ENCODE results near the gene PJVK.
"Not testable (repeated sequence)": the region's sequence is repeated elsewhere in the genome, so short reads cannot be mapped to it uniquely, and the experiment has no call there.

Gene PJVK, protein sequence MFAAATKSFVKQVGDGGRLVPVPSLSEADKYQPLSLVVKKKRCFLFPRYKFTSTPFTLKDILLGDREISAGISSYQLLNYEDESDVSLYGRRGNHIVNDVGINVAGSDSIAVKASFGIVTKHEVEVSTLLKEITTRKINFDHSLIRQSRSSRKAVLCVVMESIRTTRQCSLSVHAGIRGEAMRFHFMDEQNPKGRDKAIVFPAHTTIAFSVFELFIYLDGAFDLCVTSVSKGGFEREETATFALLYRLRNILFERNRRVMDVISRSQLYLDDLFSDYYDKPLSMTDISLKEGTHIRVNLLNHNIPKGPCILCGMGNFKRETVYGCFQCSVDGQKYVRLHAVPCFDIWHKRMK

DNA sequence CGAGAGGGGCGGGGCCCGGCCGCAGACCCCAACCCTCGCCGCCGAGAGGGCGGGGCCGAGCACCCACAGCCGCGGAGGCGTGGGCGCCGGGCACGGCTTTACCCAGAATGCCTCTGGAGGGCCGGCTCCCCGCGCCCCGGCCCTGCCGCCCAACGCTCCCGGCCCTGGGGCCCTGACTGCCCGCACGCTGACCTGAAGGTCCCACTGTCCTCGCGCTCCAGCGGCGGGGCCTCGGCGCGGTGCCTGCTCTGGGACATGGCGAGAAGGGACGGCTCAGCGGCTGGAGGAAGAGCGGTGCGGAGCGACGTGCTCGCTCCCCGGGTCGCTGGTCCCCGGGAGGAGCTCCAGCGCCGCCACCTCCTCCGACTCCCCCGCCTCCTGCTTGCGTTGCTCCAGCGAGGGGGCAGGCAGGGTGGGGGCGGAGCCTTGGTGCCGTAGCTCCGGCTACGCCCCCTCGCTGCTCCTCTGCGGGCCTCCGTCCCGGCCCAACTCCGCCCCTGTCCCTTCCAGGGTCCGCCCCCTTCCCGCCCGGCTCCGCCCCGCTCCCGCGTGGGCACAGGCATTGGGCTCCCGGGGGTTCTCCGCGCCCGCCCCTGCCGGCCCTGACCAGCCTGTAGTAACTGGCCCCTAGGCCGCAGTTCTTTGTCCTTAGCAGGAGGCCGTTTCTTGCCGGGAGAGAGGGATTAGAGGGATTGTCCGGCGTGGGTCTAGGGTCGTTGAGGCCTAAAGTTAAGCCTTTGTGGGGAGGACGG, at the start of gene PJVK, which contains the start of gene PRKRA:
Gene PJVK, plus strand, starts transcription at position 605 of the 752 bp plus-strand sequence. CDS start 2,032 bp downstream, outside the sequence.
Gene PRKRA, minus strand, starts transcription at position 402 of the 752 bp plus-strand sequence. Its CDS starts 145 bp downstream, at position 257.
- peak; percentile 82 to 93 for DNase-seq

DNA sequence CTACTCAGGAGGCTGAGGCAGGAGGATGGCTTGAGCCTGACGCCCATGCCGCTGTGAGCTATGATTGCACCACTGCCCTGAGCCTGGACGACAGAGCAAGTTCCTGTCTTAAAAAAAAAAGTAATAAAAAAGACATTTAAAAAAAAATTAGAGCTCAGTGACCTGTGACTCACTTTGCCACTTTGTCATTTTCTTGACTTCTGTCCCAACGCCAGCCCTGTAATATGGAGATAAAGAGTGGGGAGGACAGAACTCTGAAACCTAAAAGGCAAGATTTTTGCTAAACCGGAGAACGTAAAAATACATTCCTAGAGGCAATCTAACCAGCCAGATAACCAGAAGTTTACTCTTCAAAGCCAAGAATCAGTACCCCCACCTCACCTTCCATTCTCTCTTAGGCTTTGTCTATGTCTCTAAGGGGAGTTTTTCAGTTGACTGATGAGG, 49.2 kb upstream of the PJVK start:
- DNase-seq = no peak

DNA sequence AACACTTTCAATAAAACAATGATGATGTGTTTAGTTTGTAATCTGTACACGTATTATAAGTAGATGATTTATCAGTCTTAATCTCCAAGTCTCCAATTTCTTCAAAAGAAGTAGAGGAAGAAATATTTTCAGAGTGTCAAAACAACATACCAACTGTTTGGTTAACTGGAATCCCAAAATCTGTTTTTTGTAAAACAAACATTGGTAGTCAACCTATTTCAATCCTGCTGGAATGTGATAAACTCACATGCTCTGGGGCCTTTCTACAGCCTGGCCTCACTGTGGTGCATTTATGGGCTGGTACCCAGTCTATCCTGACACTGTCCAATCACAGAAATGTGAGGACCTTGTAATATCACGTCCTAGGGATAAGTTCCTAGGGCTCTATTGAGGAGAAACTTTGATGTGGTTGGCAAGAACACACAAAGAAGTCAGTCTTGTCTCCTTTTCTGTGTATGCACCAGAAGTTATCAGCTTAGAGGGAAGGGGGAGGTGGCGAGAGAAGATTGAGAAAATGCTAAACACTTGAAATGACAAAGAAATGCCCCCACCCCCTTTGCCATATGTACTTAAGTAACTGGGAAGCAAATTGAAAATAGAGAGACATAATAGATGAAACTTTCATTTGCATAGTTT, 47.4 kb upstream of the PJVK start:
- DNase-seq = no peak

DNA sequence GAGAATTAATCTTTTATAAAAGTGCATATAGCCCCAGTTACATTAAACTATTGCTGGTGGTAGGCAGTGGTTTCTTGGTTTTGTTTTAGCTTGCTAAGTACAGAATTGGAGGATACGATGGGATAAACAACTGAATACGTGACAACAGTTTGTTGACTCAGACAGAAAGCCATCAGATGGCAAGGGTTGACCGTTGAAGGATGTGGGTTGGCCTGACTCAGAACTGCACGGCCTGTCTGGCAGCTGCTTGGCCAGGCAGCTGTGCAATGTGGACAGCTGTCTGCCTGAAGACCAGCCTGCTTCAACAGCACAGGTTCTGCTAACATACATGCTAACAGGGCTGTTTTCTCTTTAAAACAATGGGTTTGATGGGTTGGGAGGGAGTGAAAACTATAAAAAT, 46.8 kb upstream of the PJVK start:
- DNase-seq = peak in 1 of 2 experiments; percentile 32

DNA sequence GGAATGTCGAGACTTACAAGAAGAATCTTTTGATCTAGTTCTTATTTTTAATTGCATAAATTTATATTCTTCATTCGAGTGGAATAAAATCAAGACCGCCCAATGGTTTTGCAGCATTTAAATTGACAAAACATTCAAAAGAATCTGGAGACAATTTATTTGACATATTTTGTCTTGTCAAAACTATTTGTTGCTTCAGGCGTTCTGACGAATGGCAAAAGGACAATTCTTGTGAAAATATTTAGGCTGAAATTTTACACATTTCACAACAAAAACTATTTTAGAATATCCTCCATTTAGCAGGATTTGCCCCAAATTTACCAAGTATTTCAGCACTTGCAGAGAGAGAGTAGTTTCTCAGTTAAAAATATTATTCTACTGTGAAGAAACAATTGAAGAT, 41.9 kb upstream of the PJVK start:
- no peak for DNase-seq

DNA sequence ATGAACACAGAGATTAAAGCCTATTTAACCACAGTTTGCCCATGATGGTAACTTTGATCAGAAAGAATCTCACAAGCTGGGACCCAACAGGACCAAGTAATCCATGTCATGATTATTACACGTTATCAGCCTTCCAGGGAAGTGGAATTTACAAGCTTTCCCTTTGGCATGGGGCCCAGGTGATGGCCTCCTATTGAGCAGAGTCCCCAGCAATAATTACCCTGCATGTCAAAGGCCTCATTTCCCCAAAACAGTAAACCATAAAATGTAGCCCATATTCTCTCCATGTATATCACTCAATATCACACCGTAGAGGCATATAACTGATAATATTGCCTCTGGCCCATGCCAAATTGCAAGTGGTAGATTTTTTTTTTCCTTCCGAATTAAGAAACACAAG, 39.1 kb upstream of the PJVK start:
- DNase-seq = no peak

DNA sequence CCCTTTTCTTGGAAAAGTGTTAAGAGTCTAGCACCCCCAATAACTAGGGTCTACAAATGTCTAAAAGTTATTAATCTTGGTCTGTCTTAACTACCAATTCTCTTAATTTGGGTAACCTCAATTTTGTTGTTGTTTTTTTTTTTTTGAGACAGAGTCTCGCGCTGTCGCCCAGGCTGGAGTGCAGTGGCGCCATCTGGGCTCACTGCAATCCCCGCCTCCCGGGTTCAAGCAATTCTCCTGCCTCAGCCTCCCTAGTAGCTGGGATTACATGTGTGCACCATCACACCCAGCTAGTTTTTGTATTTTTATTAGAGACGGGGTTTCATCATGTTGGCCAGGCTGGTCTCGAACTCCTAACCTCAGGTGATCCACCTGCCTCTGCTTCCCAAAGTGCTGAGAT, 38.7 kb upstream of the PJVK start:
- DNase-seq = not testable (repeated sequence)

DNA sequence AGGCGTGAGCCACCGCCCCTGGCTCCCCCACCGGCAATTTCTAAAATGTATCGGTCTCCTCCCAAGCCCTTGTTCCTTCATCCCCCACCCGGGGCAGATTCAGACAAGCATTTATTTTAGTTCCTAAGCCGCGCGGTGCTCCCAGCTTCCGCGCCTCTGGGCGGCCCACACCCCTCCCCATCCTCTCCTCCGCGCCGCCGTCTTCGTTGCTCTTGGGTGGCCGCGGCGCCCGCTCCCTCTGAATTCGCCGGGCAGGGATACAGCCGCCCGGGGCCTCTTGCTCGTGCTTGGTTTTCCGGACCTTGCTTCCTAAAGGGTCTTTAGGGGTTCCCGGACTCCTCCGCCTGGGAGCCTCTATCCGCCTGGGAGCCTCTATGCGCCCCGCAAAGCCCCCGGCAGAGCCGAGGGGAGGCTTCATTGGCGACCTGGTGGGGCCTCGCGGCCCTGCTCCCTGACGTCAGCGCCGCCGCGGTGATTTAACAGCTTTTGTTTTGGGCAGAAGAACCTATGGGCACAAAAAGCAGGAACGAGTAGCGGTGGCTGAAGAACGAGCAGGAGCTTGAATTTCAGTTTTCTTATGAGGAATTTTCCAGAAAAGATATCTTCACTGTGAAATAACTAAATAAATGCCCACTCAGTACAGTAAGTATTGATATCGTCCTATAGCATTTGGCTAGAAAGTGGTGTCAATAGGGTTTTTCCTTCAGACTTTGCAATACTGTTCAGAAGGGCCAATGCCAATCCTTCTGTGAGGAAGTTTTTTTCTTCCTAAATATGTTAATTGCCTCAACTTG, 37.5 kb upstream of the PJVK start:
- no peak for DNase-seq

DNA sequence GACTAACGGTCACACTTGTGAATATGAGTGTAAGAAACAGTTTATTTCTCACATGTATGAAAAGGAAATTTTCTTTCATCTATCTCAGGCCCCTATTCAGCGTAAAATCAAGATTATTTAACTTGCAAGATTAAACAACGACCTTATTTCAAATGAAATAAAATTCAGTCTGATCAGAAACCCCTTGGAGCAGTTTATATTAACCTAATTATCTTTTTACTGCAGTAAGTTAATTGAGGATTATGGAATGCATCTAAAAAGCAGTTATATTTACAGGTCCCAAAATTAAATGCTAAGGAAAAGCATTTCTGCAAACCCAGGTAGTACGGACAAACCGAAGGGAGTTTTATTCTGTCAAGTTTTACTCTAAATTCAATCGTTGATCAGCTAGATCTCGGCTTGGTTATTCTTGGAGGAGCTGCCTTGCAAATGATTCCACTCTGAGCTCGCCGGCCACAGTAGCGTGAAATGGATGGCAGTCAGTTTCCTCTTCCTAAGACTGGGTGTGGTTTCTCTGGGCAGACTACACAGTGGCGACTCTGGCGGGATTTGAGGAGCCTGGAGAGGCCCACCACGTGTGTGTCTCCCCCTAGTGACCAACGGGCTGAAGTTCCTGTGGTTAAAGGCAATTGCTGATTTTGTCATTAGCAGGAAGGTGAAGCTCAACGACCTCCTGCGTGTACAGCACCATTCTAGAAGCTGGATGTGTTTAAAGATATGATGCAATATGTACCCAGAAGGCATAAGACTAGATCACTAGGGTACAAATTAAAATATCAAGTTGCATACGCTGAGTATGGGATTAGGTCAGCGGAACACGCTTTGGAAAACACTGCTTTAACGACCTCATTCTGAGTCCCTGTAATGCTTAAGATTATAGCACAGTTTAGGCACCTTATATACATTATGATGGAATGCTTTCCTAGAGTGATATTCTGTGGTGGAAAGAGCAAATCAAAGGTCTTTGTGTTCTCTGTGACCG, 36.6 kb upstream of the PJVK start:
- DNase-seq = peak; percentile 52 to 69

DNA sequence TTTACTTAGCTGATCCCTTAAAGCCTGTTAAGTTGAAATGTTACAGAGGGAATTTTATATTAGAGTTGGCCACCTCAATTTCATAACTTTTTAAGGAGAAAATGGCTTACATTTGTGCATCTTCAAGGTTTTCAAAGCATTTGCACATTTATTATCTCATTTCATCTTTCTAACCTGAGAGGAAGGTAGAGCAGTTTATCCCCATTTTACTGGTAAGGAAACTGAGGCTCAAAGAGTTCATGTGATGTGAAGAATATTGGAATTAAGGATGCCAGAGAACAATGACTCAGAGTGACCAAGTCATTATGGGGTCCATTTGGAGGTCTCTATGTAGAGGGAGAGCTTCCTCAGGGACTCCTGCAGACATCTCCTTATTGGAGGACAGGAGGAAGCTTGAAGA, 35.2 kb upstream of the PJVK start:
- DNase-seq = no peak

DNA sequence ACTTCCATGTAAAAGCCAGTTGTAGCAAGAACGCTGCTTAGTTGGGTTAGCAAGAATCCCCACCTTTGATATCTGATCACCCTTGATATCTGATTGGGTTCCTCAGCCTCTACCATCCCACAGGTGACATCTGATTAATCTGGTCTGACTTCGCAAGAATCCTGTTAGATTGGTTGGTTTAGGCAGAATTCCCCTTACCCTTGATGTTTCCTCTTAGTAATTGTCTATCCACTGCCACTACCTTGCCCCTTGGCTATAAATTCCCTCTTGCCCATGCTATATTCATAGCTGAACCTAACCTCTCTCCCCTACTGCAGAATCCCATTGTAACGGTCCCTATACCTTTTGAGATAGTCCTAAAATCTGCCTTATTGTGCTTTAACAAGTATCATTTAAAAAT, 33.3 kb upstream of the PJVK start:
- DNase-seq = no peak

DNA sequence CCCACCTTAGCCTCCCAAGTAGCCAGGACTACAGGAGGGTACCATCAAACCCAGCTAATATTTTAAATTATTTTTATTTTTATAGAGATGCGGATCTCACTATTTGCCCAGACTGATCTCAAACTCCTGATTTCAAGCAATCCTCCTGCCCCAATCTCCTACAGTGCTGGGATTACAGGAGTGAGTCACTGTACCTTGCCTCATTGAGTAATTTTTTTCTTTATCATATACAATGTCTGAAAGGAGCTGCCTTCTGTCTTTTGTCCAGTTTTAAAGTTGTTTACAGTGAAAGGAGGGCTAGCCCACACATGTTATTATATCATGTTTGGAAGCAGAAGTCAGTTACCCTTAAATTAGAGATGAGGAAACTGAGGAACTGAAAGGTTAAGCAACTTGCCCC, 32.8 kb upstream of the PJVK start:
- DNase-seq = no peak

DNA sequence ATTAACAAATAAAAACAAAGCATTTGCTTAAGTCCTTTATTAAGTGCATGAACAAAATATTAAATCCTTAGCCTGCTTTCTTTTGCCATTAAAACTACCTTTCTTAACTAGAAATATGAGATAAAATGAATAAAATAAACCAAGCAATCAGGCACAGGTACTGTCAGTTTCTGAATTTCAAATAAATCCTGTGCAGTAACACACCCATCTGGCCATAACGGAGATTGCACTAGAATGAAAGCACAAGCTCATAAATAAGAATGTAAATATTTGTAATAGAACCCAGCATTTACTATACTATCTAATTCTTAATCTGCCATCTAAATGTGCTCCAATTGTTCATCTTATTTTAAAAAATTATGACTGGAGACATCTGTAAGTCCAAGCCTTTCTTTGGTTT, 32.1 kb upstream of the PJVK start:
- DNase-seq = peak in 1 of 2 experiments; percentile 20

DNA sequence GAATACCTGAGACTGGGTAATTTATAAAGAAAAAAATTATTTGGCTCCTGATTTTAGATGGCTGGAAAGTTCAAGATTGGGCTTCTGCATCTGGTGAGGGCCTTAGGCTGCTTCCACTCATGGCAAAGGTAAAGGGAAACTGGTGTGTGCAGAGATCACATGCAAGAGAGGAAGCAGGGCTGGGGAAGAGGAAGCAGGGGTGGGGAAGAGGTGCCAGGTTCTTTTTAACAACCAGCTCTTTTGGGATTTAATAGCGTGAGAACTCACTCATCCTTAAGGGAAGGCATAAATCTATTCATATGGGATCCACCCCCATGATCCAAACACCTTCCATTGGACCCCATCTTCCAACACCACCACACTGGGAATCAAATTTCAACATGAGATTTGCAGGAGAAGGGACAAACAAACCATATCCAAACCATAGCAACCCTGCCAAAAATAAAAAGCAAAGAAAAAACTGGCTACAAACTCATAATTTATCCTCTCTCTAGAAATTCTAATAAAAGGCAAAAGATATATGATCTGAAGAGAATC, 30.6 kb upstream of the PJVK start:
- no peak for DNase-seq

DNA sequence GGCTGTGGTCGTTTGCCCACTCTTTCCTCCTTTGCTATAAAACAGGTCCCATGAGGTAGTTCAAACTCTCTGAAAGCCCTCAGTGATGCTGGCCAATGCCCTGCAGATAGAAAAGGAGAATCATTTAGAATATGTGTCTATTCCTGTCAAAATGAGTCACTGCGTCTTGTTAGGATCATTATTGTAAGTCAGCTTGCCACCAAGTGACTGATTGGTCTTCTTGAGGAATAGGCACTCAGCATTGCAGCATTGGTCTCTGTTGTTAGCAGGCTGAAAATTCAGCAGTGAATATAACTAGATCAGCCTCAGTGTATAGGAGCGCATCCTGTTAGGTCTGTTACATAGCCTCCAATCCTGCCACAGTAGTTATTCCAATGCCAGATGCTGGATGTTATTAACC, 29.1 kb upstream of the PJVK start:
- DNase-seq = no peak

DNA sequence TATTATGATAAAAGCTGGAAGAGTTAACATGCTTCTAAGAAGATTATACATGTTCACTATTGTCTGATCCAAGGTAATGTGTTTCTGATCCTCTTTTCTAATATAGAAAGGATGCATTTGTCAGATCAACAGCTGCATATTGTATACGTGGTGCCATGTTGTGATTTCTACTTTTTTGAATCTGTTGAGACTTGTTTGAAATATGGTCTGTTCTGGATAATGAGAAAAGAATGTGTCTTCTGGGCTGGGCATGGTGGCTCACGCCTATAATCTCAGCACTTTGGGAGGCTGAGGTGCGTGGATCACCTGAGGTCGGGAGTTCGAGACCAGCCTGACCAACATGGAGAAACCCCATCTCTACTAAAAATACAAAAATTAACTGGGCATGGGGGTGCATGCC, 27.4 kb upstream of the PJVK start:
- not testable (repeated sequence) for DNase-seq

DNA sequence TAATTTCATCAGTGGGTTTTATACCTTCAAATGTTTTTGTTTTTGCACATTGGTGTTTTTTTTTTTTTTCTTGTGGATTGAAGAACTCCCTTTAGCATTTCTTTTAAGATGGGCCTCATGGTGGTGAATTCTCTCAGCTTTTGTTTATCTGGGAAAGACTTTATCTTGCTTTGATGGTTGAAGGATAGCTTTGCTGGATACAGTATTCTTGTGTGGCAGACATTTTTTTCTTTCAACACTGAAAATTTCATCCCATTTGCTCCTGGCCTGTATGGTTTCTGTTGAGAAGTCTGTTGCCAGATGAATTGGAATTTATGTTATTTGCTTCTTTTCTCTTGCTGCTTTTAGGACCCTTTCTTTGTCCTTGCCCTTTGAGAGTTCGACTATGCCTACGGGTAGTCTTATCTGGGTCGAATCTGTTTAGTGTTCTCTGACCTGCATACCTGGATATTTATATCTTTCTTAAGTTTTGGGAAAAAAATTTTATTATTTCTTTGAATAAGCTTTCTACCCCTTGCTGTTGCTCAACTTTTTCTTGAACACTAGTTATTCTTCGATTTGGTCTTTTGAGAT, 25.8 kb upstream of the PJVK start:
- no peak for DNase-seq

DNA sequence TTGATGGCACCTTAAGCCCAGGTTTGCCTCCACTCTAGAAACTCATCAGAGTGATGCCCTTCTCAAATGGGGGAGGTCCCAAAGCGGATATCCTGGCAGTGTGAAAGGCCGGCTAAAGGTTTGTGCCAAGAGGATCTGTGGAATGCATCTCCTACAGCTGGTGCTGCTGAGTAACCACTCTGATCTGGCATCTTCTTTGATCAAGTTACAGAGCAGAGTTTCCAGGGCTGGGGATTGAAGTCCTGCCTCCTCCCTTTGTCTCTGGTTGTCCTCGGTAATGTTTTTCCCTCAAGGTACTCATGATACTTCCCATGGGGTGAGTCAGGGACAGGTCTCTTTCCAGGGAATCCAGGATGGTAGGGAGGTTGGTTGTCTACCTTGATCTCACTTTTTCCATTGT, 24.8 kb upstream of the PJVK start:
- no peak for DNase-seq

DNA sequence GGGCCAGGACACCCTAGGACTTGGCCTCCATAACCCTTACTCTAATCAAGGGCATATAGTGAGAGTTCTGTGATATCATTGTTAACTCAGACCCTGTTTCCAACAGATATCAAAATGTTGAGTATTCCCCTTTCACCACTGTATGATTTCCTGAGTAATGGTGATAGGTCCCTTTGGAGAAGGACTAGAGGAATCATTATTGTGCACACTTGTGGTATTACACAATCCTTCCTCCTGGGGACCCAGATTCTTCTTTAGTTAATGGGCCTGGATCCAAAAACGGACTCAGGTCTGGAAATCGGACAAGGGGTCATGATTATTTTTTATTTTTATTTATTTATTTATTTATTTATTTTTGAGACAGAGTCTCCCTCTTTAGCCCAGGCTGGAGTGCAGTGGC, 23.7 kb upstream of the PJVK start:
- DNase-seq = no peak

DNA sequence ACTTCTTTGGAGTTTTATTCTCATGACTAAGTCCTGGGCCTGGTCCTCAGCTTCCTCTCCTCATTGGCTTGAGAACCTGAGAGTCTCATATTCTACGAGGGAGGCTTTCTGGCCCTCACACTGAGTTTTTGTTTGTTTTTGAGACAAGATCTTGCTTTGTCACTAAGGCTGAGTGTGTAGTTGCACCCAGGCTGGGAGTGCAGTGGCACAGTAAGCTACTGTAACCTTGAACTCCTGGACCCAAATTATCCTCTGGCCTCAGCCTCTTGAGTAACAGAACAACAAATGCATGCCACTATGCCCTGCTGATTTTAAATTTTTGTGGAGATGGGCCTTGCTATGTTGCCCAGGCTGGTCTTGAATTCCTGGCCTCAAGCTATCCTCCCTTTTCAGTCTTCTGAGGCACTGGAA, 22.8 kb upstream of the PJVK start:
- DNase-seq = no peak

DNA sequence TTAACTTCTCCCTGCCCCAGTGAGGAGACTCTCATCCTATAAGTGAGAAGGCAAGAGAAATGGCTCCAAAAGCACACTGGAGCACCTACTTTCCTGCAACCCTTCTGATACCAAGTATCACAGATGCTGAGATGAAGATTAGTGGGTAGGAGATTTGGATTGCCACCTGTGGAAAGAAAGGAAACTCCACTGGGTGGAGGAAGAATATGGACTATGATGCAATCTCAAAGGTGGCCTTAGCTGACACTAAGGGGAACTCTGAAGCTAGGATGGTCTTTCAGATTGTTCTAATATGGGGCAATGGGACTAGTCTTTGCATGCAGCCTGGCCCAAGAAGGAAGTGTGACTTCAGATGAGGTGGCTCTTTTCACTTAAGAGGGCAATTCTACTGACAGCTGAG, 21.8 kb upstream of the PJVK start:
- DNase-seq = no peak

All from SW 1271 (cell line).